Measurements from ENCODE around the gene PCK1.
"Not testable (repeated sequence)": the region's sequence is repeated elsewhere in the genome, so short reads cannot be mapped to it uniquely, and the experiment has no call there.

The PCK1 gene

DNA sequence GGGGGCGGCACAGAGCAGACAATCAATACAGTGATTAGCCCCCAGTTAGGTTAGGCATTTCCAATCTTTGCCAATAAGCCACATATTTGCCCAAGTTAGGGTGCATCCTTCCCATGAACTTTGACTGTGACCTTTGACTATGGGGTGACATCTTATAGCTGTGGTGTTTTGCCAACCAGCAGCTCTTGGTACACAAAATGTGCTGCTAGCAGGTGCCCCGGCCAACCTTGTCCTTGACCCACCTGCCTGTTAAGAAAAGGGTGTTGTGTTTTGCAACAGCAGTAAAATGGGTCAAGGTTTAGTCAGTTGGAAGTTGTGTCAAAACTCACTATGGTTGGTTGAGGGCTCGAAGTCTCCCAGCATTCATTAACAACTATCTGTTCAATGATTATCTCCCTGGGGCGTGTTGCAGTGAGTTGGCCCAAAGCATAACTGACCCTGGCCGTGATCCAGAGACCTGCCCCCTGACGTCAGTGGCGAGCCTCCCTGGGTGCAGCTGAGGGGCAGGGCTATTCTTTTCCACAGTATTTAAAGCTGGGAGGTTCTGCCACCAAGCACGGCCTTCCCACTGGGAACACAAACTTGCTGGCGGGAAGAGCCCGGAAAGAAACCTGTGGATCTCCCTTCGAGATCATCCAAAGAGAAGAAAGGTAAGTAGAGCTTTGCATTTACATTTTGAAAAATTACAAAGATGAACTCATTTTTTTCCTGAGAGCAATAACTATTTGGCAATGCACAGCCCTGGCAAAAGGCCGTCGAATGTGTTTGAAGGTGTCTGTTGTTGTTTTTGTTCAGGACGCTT is at the start of gene PCK1:
Gene PCK1 (plus strand): TSS at position 557 of the 802 bp plus-strand sequence. CDS start 302 bp downstream, outside the sequence.
- TF ChIP-seq, protein P1, sequence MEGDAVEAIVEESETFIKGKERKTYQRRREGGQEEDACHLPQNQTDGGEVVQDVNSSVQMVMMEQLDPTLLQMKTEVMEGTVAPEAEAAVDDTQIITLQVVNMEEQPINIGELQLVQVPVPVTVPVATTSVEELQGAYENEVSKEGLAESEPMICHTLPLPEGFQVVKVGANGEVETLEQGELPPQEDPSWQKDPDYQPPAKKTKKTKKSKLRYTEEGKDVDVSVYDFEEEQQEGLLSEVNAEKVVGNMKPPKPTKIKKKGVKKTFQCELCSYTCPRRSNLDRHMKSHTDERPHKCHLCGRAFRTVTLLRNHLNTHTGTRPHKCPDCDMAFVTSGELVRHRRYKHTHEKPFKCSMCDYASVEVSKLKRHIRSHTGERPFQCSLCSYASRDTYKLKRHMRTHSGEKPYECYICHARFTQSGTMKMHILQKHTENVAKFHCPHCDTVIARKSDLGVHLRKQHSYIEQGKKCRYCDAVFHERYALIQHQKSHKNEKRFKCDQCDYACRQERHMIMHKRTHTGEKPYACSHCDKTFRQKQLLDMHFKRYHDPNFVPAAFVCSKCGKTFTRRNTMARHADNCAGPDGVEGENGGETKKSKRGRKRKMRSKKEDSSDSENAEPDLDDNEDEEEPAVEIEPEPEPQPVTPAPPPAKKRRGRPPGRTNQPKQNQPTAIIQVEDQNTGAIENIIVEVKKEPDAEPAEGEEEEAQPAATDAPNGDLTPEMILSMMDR (IDR thresholded peaks at IDR 0.05) = no peak
- DNase-seq = no peak
- Mint-ChIP-seq H3K36me3 (ENCODE audit: low read depth) (no peaks in the 10 kb centered on the region), H3K27ac (no peak within 1 kb of the TSS), H3K4me3 (no peak within 1 kb of the TSS), H3K9me3 (peaks cover 4% of the 10 kb centered on the region), H3K27me3 (ENCODE audit: low read depth, poor library complexity) (peaks cover 24% of the 10 kb centered on the region), H3K4me1 (peaks cover 24% of the 10 kb centered on the region)

DNA sequence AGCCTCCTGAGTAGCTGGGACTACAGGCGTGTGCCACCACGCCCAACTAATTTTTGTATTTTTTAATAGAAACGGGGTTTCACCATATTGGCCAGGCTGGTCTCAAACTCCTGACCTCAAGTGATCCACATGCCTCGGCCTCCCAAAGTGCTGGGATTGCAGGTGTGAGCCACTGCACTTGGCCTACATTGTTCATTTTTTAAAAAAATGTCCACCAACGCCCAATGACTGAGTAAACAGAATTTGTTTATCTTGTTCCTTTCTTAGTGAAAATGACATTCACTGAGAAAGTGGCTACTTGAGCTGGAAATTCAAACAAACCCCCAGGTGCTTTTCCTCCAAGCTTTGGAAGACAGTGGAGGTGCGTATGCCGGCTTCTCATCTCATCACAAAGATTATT is 49.2 kb upstream of the PCK1 start:
- H3K27me3 Mint-ChIP-seq (ENCODE audit: low read depth, poor library complexity) = peaks cover 12% of the 10 kb centered on the region
- not testable (repeated sequence) for H3K36me3 Mint-ChIP-seq (ENCODE audit: low read depth); H3K27ac Mint-ChIP-seq; H3K4me3 Mint-ChIP-seq; H3K9me3 Mint-ChIP-seq; DNase-seq
- H3K4me1 Mint-ChIP-seq = peaks cover 28% of the 10 kb centered on the region

DNA sequence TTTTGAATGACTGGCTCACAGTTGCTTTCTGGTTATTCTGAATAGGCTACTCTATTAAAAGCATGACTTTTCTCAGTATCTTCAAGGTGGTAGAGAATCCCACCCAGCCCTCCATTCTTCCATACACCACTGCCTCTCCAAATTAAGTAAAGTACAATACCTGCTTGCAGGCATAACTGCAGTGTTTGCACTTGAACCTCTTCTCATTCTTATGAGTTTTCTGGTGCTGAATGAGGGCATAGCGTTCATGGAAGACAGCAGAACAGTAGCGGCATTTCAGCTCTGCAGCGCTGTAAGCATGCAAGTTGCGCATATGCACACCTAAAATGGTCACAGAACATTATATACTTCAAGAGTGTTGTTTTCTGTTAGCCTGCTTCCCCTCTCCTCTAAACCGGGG is 48.5 kb upstream of the PCK1 start:
- Mint-ChIP-seq H3K9me3 (peaks cover 3% of the 10 kb centered on the region), H3K27me3 (ENCODE audit: low read depth, poor library complexity) (peaks cover 15% of the 10 kb centered on the region), H3K27ac (no peak overlapping the region), H3K36me3 (ENCODE audit: low read depth) (no peaks in the 10 kb centered on the region), H3K4me1 (peaks cover 26% of the 10 kb centered on the region), H3K4me3 (no peak overlapping the region)
- DNase-seq = no peak
- TF ChIP-seq, protein P1 (IDR thresholded peaks at IDR 0.05) = no peak

DNA sequence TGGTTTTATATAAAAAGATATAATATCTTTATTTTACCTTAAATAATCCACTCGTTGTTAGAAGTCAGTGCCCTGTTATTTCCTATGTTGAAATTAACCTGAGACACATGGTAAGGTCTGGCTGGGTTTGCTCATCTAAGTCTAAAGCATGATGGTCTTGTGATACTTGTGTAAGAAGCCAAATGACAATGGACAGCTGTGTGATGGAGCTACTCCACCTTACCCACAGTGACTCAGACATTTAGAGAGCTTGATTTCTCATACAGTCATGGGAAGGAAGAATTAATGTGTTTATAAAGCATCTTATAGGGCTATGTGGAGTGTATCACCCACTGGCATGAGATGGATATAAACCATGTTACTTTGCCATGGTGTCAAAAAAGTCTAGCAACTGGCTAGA is 47.7 kb upstream of the PCK1 start:
- Mint-ChIP-seq H3K27ac (no peak overlapping the region), H3K4me3 (no peak overlapping the region), H3K9me3 (peaks cover under 1% of the 10 kb centered on the region), H3K36me3 (ENCODE audit: low read depth) (no peaks in the 10 kb centered on the region), H3K4me1 (peaks cover 26% of the 10 kb centered on the region), H3K27me3 (ENCODE audit: low read depth, poor library complexity) (peaks cover 13% of the 10 kb centered on the region)
- TF ChIP-seq, protein P1 (IDR thresholded peaks at IDR 0.05) = no peak
- no peak for DNase-seq

DNA sequence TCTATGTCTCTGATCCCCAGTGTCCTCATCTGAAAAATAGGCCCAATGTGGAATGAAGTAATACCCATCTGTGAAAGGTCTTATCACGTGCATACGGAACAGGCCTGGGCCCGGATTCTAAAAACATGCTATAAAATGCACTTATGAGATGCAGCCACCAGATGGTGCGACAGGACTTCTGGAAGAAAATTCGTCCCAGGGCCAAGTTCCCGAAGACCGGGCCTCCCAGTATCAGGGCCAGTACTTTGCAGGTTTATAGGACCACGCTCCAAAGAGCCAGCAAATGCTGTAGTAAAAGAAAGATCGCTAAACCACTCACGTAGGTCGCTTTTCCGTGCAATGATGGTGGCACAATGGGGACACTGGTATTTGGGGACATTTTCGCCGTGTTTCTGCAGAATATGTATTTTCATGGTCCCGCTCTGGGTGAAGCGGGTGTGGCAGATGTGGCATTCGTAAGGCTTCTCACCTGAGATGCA is 46.6 kb upstream of the PCK1 start:
- peaks cover 11% of the 10 kb centered on the region for H3K27me3 Mint-ChIP-seq (ENCODE audit: low read depth, poor library complexity)
- H3K9me3 Mint-ChIP-seq = no peaks in the 10 kb centered on the region
- no peaks in the 10 kb centered on the region for H3K36me3 Mint-ChIP-seq (ENCODE audit: low read depth)
- TF ChIP-seq, protein P1 (IDR thresholded peaks at IDR 0.05) = peak; percentile 82
- peaks cover 17% of the 10 kb centered on the region for H3K4me1 Mint-ChIP-seq
- H3K4me3 Mint-ChIP-seq = no peak overlapping the region
- peak; percentile 68 for DNase-seq
- no peak overlapping the region for H3K27ac Mint-ChIP-seq

DNA sequence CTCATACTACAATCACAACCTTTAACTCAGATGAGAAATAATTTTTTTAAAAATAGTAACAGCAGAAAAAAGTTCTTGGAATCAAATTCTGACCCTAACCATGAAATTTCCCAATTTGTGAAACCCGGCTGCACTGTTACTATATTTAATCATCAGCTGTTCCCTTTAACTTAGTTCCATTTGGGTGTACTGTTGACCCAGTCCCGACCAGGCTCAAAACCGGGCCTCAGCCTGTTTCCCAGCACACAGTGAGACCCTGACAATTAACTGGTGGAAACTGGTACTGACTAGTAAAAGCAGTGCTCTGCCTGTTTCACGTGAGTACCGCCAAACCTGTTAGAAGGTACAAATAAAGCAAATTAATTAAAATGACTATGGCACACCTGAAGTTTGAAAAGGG is 43.0 kb upstream of the PCK1 start:
- peaks cover 11% of the 10 kb centered on the region for H3K4me1 Mint-ChIP-seq

More for the DNA sequence above, 43.0 kb upstream of the PCK1 start:
- Mint-ChIP-seq H3K4me3 (no peak overlapping the region), H3K27me3 (ENCODE audit: low read depth, poor library complexity) (peaks cover 14% of the 10 kb centered on the region), H3K9me3 (no peaks in the 10 kb centered on the region), H3K36me3 (ENCODE audit: low read depth) (no peaks in the 10 kb centered on the region), H3K27ac (no peak overlapping the region)
- TF ChIP-seq, protein P1 (IDR thresholded peaks at IDR 0.05) = no peak
- DNase-seq = no peak
